NOMO-1 treated with DMSO at 0.1 percent for 48 hours (cell line): ENCODE results near the gene MND1.
"Not testable (repeated sequence)": the region's sequence is repeated elsewhere in the genome, so short reads cannot be mapped to it uniquely, and the experiment has no call there.

ENCODE experiments used
- DNase-seq: peaks from one replicate; lab custom pipeline; 2025; ENCODE audit not compliant: unreplicated experiment; lab: John Stamatoyannopoulos, UW

The MND1 gene

GRCh38 chr4:153438916-153439756, 94.6 kb downstream of the MND1 start:
- DNase-seq: peak; percentile 36

DNA sequence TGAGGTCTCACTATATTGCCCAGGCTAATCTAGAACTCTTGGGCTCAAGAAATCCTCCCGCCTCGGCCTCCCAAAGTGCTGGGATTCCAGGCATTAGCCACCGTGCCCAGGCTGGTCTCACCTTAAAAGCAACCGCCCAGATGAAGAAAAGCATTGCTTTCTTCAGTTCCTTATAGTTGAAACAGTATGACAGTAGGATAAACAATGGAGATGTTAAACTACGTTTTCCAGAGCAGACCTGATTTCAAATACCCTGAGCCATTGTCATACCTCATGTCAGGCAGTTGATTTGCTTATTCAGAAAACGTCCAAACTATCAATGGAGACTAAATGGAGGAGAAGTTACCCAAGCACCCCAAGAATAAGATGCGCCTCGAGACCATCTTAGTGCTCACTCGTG, 95.3 kb downstream of the MND1 start:
- no peak for DNase-seq

GRCh38 chr4:153440475-153440874, 96.0 kb downstream of the MND1 start:
- DNase-seq: no peak

DNA sequence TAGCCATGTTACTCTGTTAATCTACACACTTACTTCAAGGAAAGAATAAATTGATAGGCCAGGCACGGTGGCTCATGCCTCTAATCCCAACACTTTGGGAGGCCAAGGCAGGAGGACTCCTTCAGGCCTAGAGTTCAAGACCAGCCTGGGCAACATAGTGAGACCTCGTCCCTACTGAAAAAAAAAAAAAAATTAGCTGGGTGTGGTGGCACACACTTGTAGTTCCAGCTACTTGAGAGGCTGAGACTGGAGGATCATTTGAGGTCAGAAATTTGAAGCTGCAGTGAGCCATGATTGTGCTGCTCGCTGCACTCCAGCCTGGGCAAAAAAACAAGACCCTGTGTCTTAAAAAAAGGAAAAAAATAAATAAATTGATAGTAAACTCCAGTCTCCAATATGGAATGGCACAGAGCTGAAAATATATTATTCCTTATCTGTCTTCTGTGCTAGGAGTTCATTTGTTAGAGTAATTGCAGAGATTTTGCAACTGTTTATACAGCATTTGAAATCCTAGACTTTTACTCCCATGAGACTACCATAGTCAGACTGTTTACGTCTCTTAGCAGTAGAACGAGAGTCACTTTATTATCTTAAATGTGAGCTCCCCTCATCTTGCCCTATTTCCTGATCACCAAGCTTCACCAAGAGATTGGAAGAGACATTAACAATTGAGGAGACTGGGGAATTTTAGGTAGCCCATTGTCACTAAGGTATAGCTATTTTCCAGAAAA, 102.9 kb downstream of the MND1 start:
- no peak for DNase-seq

- DNase-seq: no peak
Observed at GRCh38 chr4:153448003-153448731, 103.7 kb downstream of the MND1 start.

- no peak for DNase-seq
Observed at GRCh38 chr4:153449338-153449737, 104.8 kb downstream of the MND1 start.

- DNase-seq: no peak
Observed at GRCh38 chr4:153450544-153450917, 106.0 kb downstream of the MND1 start.

DNA sequence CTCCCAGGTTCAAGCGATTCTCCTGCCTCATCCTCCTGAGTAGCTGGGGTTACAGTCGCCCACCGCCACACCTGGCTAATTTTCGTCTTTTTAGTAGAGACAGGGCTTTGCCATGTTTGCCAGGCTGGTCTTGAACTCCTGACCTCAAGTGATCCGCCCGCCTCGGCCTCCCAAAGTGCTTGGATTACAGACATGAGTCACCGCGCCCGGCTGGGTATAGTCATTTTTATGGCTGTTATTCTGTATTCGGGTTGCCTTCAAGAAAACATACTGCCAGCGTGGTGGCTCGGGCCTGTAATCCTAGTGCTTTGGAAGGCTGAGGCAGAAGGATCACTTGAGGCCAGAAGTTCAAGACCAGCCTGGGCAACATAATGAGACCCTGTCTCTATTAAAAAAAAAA, 106.7 kb downstream of the MND1 start:
- not testable (repeated sequence) for DNase-seq

- DNase-seq: peak; percentile 21
Observed at GRCh38 chr4:153451911-153452657, 107.6 kb downstream of the MND1 start.

DNA sequence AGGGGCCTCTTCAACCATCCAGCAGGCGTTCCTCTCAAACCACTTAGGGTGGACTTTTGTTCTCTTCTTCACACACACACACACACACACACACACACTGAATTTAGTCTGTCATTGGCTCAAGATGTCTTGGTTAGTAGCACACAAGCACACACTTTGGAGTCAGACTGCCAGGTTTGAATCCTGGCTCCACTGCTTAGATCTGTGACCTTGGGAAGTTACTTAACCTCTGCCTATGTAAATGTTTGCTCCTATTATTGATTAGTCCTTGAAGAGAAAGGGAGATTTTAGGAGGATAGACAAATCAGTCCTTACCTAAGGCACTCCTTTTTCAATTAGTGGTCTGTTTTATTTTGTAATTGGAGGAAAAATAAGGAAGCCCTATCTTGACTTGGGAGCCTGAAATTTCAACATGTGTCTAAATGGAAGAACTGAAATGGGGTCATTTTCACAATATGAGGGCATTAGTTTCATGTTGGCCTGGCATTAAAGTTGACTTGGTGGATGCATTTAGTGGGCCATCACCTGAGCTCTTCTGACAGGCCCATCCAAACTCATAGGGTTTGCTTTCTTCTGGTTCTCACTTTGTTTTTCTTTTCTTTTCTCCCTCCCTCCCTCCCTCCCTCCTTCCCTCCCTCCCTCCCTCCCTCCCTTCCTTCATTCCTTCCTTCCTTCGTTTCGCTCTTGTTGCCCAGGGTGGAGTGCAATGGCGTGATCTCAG, 108.3 kb downstream of the MND1 start:
- DNase-seq: no peak

DNA sequence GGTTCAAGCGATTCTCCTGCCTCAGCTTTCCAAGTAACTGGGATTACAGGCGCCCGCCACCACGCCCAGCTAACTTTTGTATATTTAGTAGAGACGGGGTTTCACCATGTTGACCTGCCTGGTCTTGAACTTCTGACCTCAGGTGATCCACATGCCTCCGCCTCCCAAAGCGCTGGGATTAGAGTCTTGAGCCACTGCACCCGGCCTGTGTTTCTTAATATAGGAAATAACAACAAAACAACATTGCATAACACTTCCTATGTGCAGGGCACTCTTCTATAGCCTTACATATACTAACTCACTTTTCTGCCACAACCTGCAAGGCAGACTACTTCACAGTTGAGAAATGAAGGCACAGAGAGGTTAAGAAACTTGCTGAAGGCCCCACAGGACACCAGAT, 108.9 kb downstream of the MND1 start:
- DNase-seq: no peak

- no peak for DNase-seq
Observed at GRCh38 chr4:153458969-153459368, 114.5 kb downstream of the MND1 start.

GRCh38 chr4:153461549-153461948, 117.1 kb downstream of the MND1 start:
- DNase-seq: not testable (repeated sequence)

DNA sequence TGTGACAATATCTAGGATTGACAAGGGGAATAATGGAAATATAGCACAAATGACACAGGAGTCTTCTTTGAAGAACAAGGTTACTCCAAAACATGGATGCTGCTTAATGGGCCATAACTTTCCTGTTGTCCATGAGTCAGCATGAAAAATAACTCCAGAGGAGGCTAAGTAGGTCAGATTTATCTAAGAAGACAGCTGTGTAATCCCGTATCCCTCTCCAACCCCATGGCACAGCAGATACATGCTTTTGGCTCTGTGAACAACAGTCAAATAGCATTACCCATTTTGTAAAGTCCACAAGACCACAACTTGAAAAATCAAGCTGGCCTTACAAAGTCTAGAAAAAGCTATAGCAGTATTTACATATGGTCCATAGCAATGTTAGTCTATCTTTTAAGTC, 119.6 kb downstream of the MND1 start:
- no peak for DNase-seq
